Astrocyte of the hippocampus (primary cell): ENCODE measurements around the gene FEM1C.
A peak's percentile ranks its signal among the peaks of the same experiment; 100 is the strongest.

Experiments used
- DNase-seq: peaks from one replicate; pipeline ENCODE4 v3.0.0; 2011; ENCODE audit warnings: low read depth, low spot score

FEM1C gene

GRCh38 chr5:115557667-115558387 lies 13.3 kb upstream of the FEM1C start:
- no peak for DNase-seq

GRCh38 chr5:115556276-115556675 lies 11.7 kb upstream of the FEM1C start:
- DNase-seq, result no peak

GRCh38 chr5:115555084-115555633 lies 10.6 kb upstream of the FEM1C start:
- no peak for DNase-seq

DNA sequence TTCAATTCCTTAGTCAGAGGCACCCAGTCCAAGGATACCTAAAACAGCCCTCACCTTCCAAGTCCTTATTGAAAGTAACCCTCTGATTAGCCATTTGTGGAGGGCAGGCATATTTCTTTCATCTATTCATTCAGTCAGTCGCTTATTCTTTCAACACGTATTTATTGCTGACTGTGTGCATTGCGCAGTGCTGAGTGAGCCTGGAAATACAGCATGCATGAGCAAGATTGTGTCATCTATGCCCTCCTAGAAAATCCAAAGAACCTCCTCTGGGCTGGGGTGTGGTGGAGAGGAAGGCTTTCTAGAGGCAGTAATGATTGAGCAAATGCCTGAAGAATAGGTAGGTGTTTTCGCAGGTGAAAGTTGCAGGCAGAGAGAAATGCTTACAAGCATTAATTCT lies 8.5 kb upstream of the FEM1C start:
- DNase-seq, result no peak

- no peak for DNase-seq
Observed at GRCh38 chr5:115551415-115551814, 6.8 kb upstream of the FEM1C start.

DNA sequence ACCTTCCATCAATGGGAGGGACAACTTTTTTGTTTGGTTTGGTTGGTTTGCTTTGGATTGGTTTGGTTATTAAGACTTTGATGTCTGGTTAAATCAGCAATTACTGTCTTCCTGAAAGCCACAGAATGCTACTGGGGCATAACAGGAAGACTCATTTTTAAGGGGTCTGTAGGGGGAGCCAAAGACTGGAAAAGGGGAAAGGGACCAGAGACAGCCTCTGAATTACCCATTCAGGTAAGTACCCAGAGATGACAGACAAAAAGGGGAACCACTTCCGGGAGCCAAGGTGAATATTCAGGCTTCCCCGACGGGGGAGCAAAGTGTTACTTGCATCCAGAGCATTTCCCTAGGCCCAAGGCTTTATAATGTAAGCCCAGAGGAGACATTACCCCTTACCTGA lies 4.6 kb upstream of the FEM1C start:
- DNase-seq, result no peak

DNA sequence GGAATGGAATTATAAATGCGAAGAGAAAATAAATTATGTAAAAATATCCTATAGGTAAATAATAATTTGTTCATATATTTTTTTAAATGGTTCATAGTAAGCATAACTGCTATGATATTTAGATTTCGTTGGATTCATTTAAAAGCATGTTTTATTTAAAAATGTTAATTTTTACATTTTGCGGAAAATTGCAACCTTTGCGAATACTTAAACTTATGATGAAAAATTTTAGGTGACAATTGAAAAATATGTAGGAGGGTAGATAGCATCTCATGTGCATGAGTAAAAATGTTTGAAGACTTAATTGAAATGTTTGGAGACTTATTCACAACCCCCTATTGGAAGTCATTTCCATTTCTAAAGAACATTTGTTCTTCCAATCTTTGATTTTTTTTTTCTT lies 4.1 kb upstream of the FEM1C start:
- DNase-seq, result no peak

GRCh38 chr5:115545351-115545882 lies 842 bp upstream of the FEM1C start:
- no peak for DNase-seq

DNA sequence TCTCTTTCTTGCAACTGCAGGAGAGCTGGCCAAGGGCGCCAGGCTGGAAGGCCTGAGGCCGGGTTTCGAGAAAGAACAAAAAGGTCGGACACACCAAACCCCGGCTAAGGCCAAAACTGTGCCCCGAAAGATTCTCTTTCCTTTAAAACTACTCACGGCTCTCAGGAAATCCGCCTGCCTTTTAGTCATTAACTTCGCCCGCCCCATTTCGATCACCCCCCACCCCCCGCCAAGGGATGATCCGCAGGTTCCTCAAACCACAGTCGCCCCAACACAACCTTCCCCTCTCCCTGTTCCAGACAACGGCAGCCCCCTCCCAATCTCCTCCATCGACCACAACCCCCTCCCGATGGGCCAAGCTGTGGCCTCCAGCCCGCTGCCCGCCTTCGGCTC lies 536 bp downstream of the FEM1C start:
- DNase-seq, result peak; percentile 74

DNA sequence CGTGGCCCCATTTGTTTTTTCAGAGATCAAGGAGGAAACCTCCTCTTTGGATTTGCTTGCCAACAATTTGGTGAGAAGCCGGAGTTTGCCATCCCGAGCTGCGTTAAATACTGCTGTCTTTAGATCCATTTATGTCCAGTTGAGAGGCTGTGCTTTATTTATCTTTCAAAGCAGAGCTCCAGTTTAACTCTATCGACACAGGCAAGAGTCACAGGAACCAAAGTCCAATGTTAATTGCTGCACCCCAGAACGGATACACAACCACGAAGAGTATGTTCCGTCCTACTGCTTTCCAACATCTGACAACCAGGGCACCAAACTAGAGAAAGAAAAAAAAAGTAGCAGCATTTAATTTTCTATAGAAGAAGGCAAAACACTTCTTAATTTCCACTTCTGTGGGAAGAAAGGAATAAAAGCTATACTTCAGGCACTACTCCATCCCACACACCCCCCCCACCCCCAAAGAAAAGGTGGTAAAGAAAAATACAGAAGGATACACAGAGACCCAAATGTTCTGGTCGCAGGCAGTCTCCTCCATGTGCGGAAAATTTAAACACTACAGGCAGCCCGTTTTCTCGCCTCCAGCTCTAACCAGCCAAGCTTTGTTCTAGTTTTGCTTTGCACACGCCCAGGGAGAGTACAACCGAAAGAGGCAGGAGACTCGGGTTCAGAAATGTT lies 1.1 kb downstream of the FEM1C start:
- peak; percentile 27 for DNase-seq

- peak; percentile 16 for DNase-seq
Observed at GRCh38 chr5:115542651-115543364, 1.8 kb downstream of the FEM1C start.

GRCh38 chr5:115542086-115542485 lies 2.5 kb downstream of the FEM1C start:
- no peak for DNase-seq

DNA sequence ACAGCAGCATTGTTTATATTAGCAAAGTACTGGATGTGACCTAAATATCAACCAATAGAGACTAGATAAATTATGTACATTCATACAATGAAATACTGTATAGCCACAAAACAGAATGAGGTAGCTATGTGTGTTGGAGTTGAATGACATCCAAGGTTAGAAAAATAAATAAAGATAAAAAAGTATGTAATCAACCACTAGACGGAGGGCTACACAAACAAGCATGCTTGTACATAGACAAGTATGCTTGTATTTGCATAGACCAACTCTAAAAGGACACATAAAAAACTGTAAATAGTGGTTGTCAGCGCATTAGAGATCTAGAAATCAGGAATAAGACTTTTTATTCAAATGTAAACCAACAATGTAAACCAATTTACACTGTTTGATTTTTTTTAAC lies 3.0 kb downstream of the FEM1C start:
- DNase-seq, result no peak

- DNase-seq, result no peak
Observed at GRCh38 chr5:115535479-115536035, 9.0 kb downstream of the FEM1C start.

- no peak for DNase-seq
Observed at GRCh38 chr5:115532517-115532916, 12.1 kb downstream of the FEM1C start.

GRCh38 chr5:115531787-115532367 lies 12.7 kb downstream of the FEM1C start:
- DNase-seq, result no peak

DNA sequence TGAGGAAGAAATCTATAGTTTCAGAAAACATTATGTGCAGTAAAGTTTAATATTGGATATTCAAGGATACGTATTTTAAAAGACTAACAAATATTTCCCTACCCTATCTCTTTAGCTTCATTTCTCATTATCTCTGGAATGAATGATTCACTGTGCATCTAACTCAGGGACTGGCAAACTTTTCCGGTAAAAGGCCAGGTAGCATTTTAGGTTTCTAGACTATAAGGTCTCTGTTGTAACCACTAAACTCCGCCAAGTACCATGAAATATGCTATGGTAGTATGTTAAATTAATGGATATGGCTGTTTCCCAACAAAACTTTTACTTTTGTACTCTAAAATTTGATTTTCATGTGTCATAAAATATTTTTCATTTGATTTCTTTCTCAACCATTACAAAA lies 13.2 kb downstream of the FEM1C start:
- DNase-seq, result no peak

DNA sequence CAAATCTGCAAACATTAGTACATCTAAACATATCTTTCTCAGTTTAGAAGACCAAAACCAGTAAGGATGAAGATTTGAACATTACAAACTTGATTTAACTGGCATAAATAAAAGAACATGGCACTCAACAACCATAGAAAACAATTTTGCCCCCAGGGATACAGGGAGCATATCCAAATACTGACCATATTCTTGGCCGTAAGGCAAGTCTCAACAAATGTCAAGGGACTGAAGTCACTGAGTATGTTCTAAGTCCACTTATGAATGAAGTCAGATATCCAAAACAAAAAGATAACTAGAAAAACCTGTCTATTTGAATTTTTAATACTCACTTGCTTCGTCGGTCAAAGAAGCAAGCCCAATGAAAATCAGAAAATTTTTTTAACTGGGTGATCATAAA lies 14.1 kb downstream of the FEM1C start:
- peak; percentile 51 for DNase-seq

- DNase-seq, result no peak
Observed at GRCh38 chr5:115526604-115527003, 18.0 kb downstream of the FEM1C start.

- no peak for DNase-seq
Observed at GRCh38 chr5:115524199-115524847, 20.3 kb downstream of the FEM1C start.

- no peak for DNase-seq
Observed at GRCh38 chr5:115522832-115523403, 21.7 kb downstream of the FEM1C start.
